HG03039 (cell line): ENCODE measurements around the gene EN2.
"Not testable (repeated sequence)": the region's sequence is repeated elsewhere in the genome, so short reads cannot be mapped to it uniquely, and the experiment has no call there.

Experiments
- ATAC-seq: cut with Tn5 transposase; IDR thresholded peaks from one replicate; pipeline ENCODE4 v1.9.1; 2021; ENCODE audit warnings: mild to moderate bottlenecking, moderate library complexity; ENCODE audit not compliant: unreplicated experiment

The EN2 gene

DNA sequence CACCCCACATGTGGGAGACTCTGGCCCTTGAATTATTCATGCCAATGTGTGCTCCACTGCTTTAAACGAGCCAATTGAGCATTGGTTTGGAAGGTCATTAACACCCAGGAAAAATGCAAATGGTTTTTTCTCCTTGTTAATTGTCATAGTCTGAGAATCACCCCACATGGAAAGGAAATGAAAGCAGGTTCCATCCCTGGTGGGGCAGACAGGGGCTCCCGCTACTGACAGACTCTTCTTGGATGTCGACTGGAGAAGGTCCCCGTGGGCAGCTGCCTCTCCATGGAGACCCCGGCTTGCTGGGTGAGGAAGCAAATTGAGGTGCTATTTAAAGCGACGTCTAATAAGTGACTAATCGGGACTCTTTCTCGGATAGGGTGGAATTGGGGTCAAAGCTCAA lies 32.0 kb upstream of the EN2 start:
- no peak for ATAC-seq

DNA sequence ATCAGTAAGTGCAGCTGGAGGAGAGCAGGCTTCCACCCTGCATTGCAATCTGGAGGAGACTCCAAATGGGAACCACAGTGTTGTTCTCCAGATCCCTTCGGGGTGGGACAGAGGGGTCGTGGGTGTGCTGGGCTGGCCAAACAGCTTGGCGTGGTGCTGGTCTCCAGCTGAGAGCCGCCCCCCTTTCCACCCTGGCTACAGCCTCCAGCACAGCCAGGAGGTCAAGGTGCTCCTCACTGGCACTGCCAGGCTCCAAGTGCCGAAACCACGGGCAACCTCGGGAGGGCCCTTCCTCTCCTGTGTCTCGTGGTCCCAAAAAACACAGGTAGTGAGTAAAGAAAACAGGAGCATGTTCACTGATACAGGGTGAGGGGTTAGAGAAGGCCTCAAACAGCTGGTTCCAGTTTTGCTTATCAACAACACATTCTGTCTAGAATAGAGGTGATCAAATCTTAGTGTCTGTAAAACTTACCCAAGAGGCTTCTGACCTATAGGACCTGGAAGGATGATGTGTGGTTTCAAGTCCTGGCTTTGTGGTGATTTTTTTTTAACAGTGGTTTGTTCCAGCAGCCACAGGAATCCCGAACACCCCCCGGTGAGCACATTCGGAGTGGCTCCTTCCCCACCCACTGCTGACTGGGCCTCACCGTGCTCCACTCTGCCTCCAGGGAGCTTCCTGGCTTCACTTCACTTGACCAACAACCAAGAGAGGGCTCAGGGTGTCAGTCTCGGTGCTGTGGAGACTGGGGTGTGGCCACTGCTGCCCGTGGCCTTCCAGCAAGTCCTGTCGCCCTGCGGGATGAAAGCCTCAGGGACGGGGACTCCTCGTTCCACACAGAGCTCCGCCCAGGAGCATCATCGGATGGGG lies 31.2 kb upstream of the EN2 start:
- no peak for ATAC-seq

DNA sequence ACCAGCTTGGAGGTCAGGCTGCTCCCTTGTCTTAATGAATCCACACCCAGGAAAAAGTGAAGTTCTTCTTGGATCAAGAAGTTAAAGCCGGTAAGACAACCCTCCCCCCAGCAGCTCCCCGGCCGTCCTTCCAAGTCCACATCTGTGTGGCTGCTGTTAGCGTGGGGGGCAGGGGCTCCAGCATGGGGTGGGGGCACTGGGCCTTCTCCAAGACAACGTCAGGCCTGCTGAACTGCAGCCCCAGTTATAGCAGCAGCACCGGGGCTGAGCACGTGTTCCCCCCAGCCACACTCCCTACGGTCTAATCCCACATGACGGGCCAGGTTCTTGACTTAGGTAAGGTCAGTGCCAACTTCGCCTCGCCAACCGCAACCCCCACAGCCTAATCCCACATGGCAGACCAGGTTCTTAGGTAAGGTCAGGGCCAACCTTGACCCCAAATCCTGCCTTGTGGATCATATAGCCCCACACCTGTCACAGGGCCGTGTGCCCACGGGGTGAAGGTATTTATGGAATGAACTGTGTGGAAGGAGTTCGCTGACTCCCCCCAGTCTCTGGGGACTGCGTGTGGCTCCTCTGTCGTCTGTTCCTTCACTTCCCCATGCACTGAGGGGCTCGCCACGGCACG lies 30.4 kb upstream of the EN2 start:
- no peak for ATAC-seq

DNA sequence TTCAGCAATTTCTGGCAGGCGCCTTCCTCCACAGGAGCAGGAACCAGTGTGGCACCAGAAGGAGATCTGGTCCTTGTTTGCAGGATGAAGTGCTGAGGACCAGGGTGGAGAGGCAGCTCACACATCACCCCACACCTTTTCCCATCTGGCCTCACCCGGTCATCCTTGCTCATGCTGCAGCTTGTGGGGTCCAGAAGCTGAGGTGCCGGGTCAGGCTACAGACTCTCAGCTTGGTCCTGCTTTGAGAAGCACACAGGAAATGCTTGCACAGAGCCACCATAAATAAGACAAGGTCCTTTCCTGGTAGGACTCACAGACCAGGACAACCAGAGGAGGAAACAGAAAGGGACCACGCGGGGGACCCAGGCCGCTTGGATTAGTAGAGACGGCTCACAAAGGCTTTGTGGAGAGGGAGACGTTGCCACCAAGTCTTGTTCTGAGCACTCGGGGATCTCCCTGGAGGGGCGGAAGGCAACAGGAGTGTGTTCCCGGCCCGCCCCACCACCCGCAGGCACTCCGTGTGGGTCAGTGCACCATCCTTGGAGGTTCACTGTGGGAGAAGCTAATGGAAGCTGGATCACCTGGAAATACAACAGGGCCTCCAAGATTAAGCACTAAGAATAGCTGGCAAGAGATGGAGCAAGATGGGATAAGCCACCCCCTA lies 29.6 kb upstream of the EN2 start:
- ATAC-seq: no peak

- no peak for ATAC-seq
Observed at GRCh38 chr7:155429651-155430050, 28.3 kb upstream of the EN2 start.

GRCh38 chr7:155430606-155431005 lies 27.3 kb upstream of the EN2 start:
- no peak for ATAC-seq

DNA sequence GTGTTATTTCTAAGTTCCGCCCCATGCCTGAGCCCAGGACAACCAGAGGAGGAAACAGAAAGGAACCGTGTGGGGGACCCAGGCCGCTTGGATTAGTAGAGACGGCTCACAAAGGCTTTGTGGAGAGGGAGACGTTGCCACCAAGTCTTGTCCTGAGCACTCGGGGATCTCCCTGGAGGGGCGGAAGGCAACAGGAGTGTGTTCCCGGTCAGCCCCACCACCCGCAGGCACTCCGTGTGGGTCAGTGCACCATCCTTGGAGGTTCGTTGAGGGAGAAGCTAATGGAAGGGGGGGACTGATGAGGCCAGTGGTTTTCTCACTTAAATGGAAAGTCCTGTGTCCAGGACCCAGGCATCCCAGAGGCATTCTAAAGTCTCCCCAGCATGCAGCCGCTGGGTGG lies 26.7 kb upstream of the EN2 start:
- ATAC-seq: no peak

DNA sequence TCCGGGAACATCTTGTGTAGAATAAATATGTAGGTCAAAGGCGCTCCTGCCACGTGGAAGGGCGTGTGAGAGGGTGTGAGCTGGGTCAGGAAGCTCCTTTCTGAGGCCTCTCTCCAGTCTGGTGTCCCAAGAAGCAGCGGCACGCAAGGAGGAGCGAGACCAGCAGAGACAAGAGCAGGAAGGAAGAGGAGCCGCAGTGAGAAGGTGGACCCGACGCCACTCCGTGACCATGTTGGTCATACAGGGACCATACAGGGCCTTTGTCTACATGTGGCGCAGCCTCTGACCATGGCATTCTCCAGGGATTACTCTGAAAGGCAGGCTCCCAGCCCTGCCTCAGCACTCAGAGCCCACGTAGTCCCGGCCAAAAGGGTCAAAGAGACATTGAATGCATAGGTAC lies 26.2 kb upstream of the EN2 start:
- ATAC-seq: no peak

- ATAC-seq: no peak
Observed at GRCh38 chr7:155435110-155435509, 22.8 kb upstream of the EN2 start.

- ATAC-seq: no peak
Observed at GRCh38 chr7:155437836-155438235, 20.1 kb upstream of the EN2 start.

DNA sequence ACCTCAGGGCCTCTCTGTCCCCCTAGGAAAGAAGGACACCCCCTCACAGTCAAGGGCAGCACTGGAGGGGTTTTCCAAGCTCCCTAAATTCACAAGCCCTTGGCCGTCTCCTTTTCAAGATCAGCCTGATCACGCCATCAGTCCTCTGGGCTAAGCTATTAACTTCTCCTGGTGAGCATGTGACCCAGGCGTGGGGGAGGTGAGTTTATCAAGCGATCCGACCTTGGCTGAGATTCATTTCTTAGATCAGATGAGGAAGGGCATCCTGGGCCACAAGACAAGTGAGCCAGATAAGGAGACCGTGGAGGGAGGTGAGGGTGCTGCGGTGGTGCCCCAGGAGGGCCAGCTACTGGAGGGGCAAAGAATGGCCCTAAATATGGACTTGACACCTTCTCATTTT lies 19.2 kb upstream of the EN2 start:
- ATAC-seq: no peak

DNA sequence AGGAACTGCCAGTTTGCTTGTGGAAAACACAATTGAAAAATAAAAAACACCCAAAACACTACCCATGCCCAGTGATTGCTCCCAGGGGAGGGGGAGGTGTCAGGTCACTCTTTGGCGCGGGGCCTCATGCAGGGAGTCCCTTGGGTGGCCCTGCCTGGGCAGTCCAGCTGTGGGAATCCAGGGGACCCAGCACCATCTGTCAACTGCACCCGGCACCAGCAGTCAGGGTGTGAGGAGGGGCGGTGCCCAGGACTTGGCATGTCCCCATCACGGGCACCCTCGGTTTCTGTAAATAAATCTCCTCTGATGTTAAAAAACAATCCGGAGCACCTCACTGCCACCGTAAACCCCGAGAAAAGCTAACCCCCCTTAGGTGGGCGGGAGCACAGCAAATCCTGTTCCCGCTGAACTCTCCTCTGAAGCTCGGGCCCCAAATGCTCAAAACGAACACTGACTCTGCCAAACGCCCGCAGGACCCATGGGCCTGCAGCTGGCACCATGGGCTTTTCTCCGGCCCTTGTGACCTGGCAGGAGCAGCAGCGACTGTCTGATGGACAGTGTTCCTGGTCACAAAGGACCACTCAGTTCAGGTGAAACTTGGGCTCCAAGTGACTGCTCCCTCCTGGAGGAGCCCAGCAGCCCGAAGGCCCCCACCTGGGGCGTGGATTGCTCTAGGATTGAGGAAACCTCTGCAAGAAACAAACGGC lies 18.5 kb upstream of the EN2 start:
- no peak for ATAC-seq

DNA sequence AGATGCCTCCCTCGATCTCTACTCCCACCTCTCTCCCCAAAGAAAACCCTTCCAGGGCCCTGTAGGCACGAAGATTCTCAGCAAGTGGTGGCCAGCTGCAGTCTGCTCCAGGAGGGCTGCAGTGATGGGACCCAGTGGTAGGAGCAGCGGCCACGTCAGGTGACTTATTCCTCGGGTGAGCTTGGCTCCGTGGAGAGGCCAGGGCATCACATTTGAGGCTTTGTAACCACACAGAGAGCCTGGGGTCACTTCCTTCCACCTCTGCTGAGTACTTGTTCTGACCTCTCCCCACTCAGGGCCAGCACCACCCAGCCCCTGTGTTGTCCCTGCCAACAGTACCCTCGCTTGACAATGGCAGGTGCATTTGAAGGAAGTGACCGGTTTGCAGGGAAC lies 17.9 kb upstream of the EN2 start:
- no peak for ATAC-seq

DNA sequence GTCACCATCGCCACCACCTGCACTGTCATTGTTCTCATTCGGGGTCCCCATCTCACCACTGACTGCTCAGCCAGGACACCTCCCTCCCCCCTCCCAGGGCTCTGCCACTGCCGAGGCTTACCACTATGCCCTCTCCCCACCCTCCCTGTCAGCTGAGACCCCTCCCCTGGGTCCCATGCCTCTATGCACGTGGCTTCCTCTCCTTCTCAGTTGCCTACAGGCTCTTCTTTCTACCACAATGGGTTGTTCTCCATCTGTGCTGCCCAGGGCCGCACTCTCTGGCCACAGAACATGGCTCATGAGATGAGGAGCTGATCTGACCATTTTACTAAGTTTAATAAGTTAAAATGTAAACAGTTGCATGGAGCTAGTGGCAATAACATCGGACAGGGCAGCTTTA lies 16.1 kb upstream of the EN2 start:
- no peak for ATAC-seq

GRCh38 chr7:155444746-155445145 lies 13.2 kb upstream of the EN2 start:
- ATAC-seq: no peak

DNA sequence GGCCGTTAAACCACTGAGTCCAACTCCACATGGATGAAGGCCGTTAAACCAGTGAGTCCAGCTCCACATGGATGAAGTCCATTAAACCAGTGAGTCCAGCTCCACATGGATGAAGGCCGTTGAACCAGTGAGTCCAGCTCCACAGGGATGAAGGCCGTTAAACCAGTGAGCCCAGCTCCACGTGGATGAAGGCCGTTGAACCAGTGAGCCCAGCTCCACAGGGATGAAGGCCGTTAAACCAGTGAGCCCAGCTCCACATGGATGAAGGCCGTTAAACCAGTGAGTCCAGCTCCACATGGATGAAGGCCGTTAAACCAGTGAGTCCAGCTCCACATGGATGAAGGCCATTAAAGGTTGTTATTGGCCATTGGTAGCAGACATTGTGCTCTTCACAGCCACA lies 12.3 kb upstream of the EN2 start:
- not testable (repeated sequence) for ATAC-seq

DNA sequence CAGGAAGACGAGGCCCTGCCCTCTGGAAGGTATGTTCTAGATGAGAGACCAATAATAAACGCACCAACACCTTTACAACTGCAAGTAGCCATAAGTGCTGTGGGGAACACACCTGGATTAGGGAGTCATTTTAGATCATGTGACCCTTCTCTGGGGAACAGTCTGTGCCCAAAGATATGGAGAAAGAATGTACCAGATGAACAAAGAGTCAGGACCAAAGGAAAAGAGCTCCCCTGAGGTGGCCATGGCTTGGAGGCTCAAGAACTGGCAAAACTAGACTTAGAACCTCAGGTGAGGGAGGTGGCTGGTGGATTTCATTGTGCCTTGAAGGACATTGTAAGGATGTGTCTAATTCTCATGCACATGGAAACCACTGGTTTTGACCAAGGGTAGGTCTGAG lies 10.3 kb upstream of the EN2 start:
- ATAC-seq: no peak

DNA sequence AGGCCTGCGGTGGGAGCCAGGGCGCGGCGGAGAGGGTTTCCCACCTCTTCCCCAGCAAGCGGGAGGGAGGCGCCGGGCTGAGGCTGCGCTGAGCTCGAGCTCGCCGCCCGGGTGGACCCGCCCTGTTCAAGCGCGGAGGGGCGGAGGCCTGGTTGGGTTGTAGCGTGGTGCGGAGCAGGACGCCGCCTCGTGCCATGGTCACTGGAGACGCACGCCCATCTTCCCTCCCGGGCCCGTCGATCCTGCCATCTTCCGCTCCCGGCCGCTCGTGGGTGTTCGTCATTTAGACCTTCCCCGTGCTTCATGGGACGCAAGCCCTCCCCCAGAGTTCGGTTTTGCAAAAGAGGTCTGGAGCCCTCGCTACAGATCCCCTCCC lies 9.3 kb upstream of the EN2 start:
- no peak for ATAC-seq

DNA sequence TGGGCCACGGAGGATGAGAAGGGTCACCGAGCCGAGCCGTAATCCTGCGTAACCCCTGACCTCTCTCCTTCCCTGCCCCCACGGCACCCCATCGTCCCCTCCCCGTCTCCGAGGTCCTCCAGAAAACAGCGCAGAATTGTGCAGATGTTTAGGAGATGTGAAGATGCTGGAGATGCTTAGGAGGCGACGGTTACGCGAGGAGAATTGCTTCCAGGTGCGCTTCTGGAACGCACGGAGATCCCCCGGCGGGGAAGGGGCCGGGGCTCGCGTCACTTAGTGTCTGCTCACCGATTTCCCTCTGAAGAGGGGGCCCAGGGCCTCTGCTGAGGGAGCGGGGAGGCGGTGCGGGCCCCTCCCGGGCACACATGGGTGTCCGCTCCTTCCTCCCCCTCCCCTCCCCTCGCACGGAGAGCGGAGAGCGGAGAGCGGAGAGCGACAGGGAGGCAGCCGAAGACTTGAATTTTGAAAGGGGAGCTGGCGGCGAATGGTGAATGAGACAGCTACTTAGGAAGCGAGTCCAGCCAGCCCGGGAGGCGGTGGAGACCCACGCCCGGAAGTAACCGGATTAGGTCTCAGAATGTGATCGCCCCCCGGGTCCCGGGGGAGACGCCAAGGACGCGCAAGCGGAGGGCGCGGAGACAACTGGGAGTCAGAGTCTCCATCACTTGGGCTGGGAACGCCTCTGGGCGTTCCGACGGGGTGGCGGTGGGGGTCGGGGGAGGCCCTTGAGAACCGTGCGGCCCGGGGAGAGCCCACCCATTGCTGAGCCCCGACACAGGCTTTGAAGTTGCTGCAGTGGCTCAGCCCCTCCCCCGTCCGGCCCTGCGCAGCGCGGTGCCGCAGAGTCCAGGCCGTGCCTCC lies 8.7 kb upstream of the EN2 start:
- no peak for ATAC-seq

GRCh38 chr7:155449869-155450557 lies 7.9 kb upstream of the EN2 start:
- ATAC-seq: no peak
